ENCODE measurements around the gene CDKAL1.

DNA sequence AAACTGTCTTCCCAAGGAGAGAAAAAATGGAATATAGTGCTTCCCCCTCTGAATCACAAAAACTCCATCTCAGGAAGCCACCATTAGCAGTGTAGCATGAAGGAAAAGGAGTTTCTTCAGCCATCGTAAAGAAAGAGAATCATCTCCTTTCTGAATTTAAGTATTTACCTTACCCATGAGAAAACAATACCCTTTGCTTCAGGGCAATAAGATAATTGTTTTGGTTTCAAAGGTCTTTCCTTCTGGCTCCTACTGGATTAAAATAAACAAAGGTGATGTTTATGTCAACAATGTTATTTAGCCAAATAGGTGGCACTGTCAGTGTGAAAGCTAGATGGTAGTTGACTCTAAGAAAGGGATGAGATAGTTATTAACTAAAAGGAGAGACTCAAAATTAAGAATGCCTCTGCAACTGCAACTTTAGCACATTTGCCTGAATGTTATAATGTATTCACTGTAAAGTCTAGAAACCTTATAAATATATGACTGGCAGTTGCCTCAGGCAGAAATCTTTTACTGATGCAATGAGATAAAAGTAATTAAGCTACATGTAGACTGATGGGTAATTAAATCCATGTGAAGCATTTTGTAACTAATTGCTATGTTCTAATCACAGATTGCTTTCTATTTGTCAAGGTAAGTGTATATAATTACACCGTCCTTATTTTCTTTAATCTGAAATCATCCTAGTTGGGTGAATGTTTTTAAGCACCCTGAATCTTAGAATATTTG lies 399.0 kb downstream of the CDKAL1 start:
- no peak for TF ChIP-seq EZH2phosphoT487 (IDR thresholded peaks at IDR 0.05; ENCODE audit: low read length)
- TF ChIP-seq, protein P1, sequence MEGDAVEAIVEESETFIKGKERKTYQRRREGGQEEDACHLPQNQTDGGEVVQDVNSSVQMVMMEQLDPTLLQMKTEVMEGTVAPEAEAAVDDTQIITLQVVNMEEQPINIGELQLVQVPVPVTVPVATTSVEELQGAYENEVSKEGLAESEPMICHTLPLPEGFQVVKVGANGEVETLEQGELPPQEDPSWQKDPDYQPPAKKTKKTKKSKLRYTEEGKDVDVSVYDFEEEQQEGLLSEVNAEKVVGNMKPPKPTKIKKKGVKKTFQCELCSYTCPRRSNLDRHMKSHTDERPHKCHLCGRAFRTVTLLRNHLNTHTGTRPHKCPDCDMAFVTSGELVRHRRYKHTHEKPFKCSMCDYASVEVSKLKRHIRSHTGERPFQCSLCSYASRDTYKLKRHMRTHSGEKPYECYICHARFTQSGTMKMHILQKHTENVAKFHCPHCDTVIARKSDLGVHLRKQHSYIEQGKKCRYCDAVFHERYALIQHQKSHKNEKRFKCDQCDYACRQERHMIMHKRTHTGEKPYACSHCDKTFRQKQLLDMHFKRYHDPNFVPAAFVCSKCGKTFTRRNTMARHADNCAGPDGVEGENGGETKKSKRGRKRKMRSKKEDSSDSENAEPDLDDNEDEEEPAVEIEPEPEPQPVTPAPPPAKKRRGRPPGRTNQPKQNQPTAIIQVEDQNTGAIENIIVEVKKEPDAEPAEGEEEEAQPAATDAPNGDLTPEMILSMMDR (IDR thresholded peaks at IDR 0.05; ENCODE audit: low read length): no peak
- TF ChIP-seq EZH2 (optimal IDR thresholded peaks at IDR 0.05; ENCODE audit: low read depth, low read length): no peak
